Measurements from ENCODE around the gene ARHGAP15.

- TF ChIP-seq JUNB (IDR thresholded peaks at IDR 0.05; ENCODE audit: unreplicated experiment) (no peak), CTCF (conservative IDR thresholded peaks at IDR 0.05; ENCODE audit: low read depth in 2 of 2) (no peak), POLR2AphosphoS5 (IDR thresholded peaks at IDR 0.05; ENCODE audit: low read depth) (no peak), CREB1 (CRISPR knock-in tag; IDR thresholded peaks at IDR 0.05; ENCODE audit: low read depth) (no peak), EZH2 (IDR thresholded peaks at IDR 0.05; ENCODE audit: low read depth, unreplicated experiment) (no peak), REST (IDR thresholded peaks at IDR 0.05; ENCODE audit: unreplicated experiment) (no peak), EZH2phosphoT487 (IDR thresholded peaks at IDR 0.05; ENCODE audit: unreplicated experiment) (no peak), ZNF114 (CRISPR knock-in tag; IDR thresholded peaks at IDR 0.05) (no peak), ZNF331 (CRISPR knock-in tag; IDR thresholded peaks at IDR 0.05; ENCODE audit: low read depth) (no peak), ZNF462 (CRISPR knock-in tag; IDR thresholded peaks at IDR 0.05) (no peak)
- TF ChIP-seq, protein P1, sequence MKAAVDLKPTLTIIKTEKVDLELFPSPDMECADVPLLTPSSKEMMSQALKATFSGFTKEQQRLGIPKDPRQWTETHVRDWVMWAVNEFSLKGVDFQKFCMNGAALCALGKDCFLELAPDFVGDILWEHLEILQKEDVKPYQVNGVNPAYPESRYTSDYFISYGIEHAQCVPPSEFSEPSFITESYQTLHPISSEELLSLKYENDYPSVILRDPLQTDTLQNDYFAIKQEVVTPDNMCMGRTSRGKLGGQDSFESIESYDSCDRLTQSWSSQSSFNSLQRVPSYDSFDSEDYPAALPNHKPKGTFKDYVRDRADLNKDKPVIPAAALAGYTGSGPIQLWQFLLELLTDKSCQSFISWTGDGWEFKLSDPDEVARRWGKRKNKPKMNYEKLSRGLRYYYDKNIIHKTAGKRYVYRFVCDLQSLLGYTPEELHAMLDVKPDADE (IDR thresholded peaks at IDR 0.05), result no peak
Measured at GRCh38 chr2:143682436-143683055, 553.3 kb downstream of the ARHGAP15 start.

Data from GM23338 (cell line).